DND-41 (cell line): ENCODE results near the gene COL23A1.

Experiments
- EZH2 ChIP-seq: IDR thresholded peaks from 3 replicates; pipeline ENCODE4 v1.6.1; 2012; ENCODE audit warnings: borderline replicate concordance, low read depth, mild to moderate bottlenecking, moderate library complexity, low read length, inconsistent platforms; ENCODE audit not compliant: severe bottlenecking
- TF ChIP-seq, protein P1 (sequence below): IDR thresholded peaks from 2 replicates; pipeline ENCODE4 v1.5.1; 2012; ENCODE audit warnings: borderline replicate concordance, low read length, moderate library complexity, mild to moderate bottlenecking; ENCODE audit not compliant: poor library complexity, severe bottlenecking; ENCODE audit errors: extremely low read depth

DNA sequence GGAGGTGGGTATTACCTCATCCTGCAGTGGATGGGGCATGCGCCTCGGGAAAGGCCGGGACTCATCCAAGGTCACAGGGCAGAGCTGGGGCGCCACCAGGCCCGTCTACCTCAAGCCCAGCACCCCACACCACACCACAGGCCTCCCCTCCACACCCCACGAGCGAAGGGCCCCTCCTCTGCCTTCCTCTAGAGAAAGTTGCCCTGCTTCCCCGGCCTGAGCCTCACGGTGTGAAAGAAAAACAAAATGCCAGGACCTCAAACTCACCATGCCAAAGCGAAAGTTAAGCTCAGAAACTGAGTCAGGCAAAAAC, 161.1 kb downstream of the COL23A1 start:
- TF ChIP-seq, protein P1, sequence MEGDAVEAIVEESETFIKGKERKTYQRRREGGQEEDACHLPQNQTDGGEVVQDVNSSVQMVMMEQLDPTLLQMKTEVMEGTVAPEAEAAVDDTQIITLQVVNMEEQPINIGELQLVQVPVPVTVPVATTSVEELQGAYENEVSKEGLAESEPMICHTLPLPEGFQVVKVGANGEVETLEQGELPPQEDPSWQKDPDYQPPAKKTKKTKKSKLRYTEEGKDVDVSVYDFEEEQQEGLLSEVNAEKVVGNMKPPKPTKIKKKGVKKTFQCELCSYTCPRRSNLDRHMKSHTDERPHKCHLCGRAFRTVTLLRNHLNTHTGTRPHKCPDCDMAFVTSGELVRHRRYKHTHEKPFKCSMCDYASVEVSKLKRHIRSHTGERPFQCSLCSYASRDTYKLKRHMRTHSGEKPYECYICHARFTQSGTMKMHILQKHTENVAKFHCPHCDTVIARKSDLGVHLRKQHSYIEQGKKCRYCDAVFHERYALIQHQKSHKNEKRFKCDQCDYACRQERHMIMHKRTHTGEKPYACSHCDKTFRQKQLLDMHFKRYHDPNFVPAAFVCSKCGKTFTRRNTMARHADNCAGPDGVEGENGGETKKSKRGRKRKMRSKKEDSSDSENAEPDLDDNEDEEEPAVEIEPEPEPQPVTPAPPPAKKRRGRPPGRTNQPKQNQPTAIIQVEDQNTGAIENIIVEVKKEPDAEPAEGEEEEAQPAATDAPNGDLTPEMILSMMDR, result no peak
- no peak for TF ChIP-seq EZH2
